Tibial nerve (tissue), 3 donors: ENCODE results near the gene ZFPM1.

Experiments
- EP300 ChIP-seq, 2 donors: sonication (generic); formaldehyde crosslinking; IDR thresholded peaks; one replicate each; pipeline ENCODE4 v1.6.1; 2017; ENCODE audit warnings: antibody characterized with exemption in 2 of 2, mild to moderate bottlenecking in 1 of 2
- POLR2A ChIP-seq, 2 donors: fragments of 450-650 bp; IDR thresholded peaks; one replicate each; pipeline ENCODE4 v1.6.1; 2017; ENCODE audit warnings: antibody characterized with exemption in 2 of 2, mild to moderate bottlenecking in 2 of 2, moderate library complexity in 2 of 2

DNA sequence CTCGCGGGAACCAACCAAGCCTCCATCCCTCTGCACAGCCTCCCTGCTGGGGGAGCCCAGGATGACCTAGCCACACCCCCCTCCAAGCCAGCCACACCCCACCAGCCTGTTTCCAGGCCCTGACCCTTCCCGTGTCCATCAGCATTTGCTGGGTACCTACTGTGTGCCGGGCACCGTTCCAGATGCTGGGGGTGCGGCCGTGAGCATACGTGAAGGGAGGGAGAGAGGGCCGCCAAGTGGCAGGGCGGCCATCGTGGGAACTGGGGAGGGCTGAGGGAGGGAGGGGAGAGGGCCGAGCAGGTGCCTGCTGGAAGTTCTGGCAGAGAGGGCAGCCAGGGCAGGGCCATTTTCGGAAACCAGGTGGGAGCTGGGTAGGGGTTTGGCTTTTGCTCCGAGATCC, 23.1 kb downstream of the ZFPM1 start:
- TF ChIP-seq POLR2A (IDR thresholded peaks at IDR 0.05) (no peak), EP300 (IDR thresholded peaks at IDR 0.05) (no peak)
